GM12878 (cell line): ENCODE measurements around the gene ELF2. TPM values are rescaled to one million over a fixed set of nuclear protein-coding genes. Genes with fewer than 3 reads are reported as not detected.

Source experiments
- BMI1 ChIP-seq: fragments of 450-650 bp; IDR thresholded peaks from 2 replicates; pipeline ENCODE4 v1.6.1; 2016; ENCODE audit warnings: mild to moderate bottlenecking, moderate library complexity, borderline replicate concordance
- CHD1 ChIP-seq: IDR thresholded peaks from 2 replicates; pipeline ENCODE4 v1.6.1; 2012; ENCODE audit warnings: low read depth, low read length, improper control_type of control experiment
- CREB1 ChIP-seq: IDR thresholded peaks from 2 replicates; pipeline ENCODE4 v1.6.1; 2012; ENCODE audit warnings: low read depth, mild to moderate bottlenecking, inconsistent platforms
- FOXK2 ChIP-seq: fragments of 450-650 bp; IDR thresholded peaks from 2 replicates; pipeline ENCODE4 v1.6.1; 2017; ENCODE audit warnings: mild to moderate bottlenecking, moderate library complexity
- LARP7 ChIP-seq: fragments of 450-650 bp; IDR thresholded peaks from 2 replicates; pipeline ENCODE4 v1.6.1; 2017; ENCODE audit warnings: mild to moderate bottlenecking
- MTA2 ChIP-seq: fragments of 450-650 bp; IDR thresholded peaks from 2 replicates; pipeline ENCODE4 v1.6.1; 2016; ENCODE audit warnings: low read depth, mild to moderate bottlenecking, moderate library complexity
- MYB ChIP-seq: fragments of 150-350 bp; IDR thresholded peaks from 2 replicates; pipeline ENCODE4 v1.6.1; 2014; ENCODE audit warnings: mild to moderate bottlenecking, low read depth, low read length, borderline replicate concordance
- NFYB ChIP-seq: IDR thresholded peaks from 2 replicates; pipeline ENCODE4 v1.6.1; 2011; ENCODE audit warnings: low read depth, mild to moderate bottlenecking, low read length, improper control_type of control experiment, moderate library complexity; ENCODE audit not compliant: insufficient read depth
- NR2C2 ChIP-seq: IDR thresholded peaks from 2 replicates; pipeline ENCODE4 v1.6.1; 2011; ENCODE audit warnings: borderline replicate concordance, low read depth; ENCODE audit not compliant: control insufficient read depth, insufficient read length
- NRF1 ChIP-seq: conservative IDR thresholded peaks from 2 replicates; pipeline ENCODE4 v1.6.1; 2011; ENCODE audit warnings: mild to moderate bottlenecking, low read depth, low read length, improper control_type of control experiment
- PAX8 ChIP-seq: fragments of 450-650 bp; IDR thresholded peaks from 2 replicates; pipeline ENCODE4 v1.6.1; 2017; ENCODE audit warnings: mild to moderate bottlenecking, moderate library complexity
- POLR2AphosphoS2 ChIP-seq: IDR thresholded peaks from 2 replicates; pipeline ENCODE4 v1.6.1; 2011; ENCODE audit warnings: low read depth, mild to moderate bottlenecking, low read length, improper control_type of control experiment, moderate library complexity
- POU2F2 ChIP-seq: IDR thresholded peaks from 3 replicates; pipeline ENCODE4 v1.6.1; 2011; ENCODE audit warnings: low read depth, mild to moderate bottlenecking, low read length, borderline replicate concordance
- RCOR1 ChIP-seq: conservative IDR thresholded peaks from 2 replicates; pipeline ENCODE4 v1.6.1; 2012; ENCODE audit warnings: low read depth, low read length, improper control_type of control experiment
- SPI1 ChIP-seq: IDR thresholded peaks from 2 replicates; pipeline ENCODE4 v1.6.1; 2011; ENCODE audit warnings: low read depth, mild to moderate bottlenecking, low read length, moderate library complexity, borderline replicate concordance; ENCODE audit not compliant: insufficient read depth
- TAF1 ChIP-seq: IDR thresholded peaks from 2 replicates; pipeline ENCODE4 v1.6.1; 2011; ENCODE audit warnings: mild to moderate bottlenecking, low read depth, low read length, borderline replicate concordance
- TARDBP ChIP-seq: IDR thresholded peaks from 2 replicates; pipeline ENCODE4 v1.6.1; 2016; ENCODE audit warnings: borderline replicate concordance
- ZNF622 ChIP-seq: fragments of 450-650 bp; IDR thresholded peaks from 2 replicates; pipeline ENCODE4 v1.6.1; 2017; ENCODE audit warnings: mild to moderate bottlenecking, inconsistent platforms
- polyA plus RNA-seq, 11 experiments: library from polyadenylated mRNA; depleted of rRNA in 4 of 11; unstranded in 6 of 11; stranded (reverse) in 5 of 11; fragments of >200 nt; fragmentation: Nextera tagmentation in 4 of 11; fragmentation: Illumina TruSeq in 1 of 11; extraction: Ambion mirVana in 4 of 11; extraction: Trizol in 1 of 11; gene quantifications; 1 replicate in 1 of 11; 2 replicates in 10 of 11; pipeline versions ENCODE4 v1.2.1 to v1.2.3, GENCODE V29; 2011 to 2016; ENCODE audit warnings: inconsistent platforms in 2 of 11, missing spikeins in 2 of 11, low read depth in 1 of 11
- total RNA-seq, 4 experiments: library from RNA; depleted of rRNA in 3 of 4; stranded (reverse); fragments of >200 nt in 3 of 4; fragmentation: Illumina TruSeq in 1 of 4; extraction: Trizol in 1 of 4; gene quantifications; 2 replicates each; pipeline versions ENCODE4 v1.2.1 to v1.2.3, GENCODE V29; 2013 to 2021
- TF ChIP-seq, protein P1 (sequence below): fragments of 450-650 bp; IDR thresholded peaks from 2 replicates; pipeline ENCODE4 v1.6.1; 2016; ENCODE audit warnings: mild to moderate bottlenecking, moderate library complexity, borderline replicate concordance
- TF ChIP-seq, protein P2 (sequence below): IDR thresholded peaks from 2 replicates; pipeline ENCODE4 v1.6.1; 2011; ENCODE audit warnings: mild to moderate bottlenecking, low read depth, low read length, moderate library complexity; ENCODE audit not compliant: insufficient replicate concordance
- TF ChIP-seq, protein P3 (sequence below), 3 experiments: IDR thresholded peaks in 2 of 3; conservative IDR thresholded peaks in 1 of 3; 2 replicates each; pipeline ENCODE4 v1.5.1; 2011; ENCODE audit warnings: low read depth in 3 of 3, low read length in 3 of 3, mild to moderate bottlenecking in 3 of 3, control low read depth in 2 of 3, moderate library complexity in 2 of 3, inconsistent platforms in 1 of 3, mixed read lengths in 1 of 3; ENCODE audit not compliant: control insufficient read depth in 2 of 3, insufficient read depth in 1 of 3; ENCODE audit errors: extremely low read depth in 1 of 3
- TF ChIP-seq, protein P4 (sequence below): fragments of 450-650 bp; IDR thresholded peaks from 2 replicates; pipeline ENCODE4 v1.6.1; 2017; ENCODE audit warnings: borderline replicate concordance

The ELF2 gene
- total and polyA plus RNA-seq, 10 of the 15 experiments (the other 5 are each of a cell fraction or from before 2014, with no cell fraction given): 10.5 to 30.1 (median 20.5) TPM

DNA sequence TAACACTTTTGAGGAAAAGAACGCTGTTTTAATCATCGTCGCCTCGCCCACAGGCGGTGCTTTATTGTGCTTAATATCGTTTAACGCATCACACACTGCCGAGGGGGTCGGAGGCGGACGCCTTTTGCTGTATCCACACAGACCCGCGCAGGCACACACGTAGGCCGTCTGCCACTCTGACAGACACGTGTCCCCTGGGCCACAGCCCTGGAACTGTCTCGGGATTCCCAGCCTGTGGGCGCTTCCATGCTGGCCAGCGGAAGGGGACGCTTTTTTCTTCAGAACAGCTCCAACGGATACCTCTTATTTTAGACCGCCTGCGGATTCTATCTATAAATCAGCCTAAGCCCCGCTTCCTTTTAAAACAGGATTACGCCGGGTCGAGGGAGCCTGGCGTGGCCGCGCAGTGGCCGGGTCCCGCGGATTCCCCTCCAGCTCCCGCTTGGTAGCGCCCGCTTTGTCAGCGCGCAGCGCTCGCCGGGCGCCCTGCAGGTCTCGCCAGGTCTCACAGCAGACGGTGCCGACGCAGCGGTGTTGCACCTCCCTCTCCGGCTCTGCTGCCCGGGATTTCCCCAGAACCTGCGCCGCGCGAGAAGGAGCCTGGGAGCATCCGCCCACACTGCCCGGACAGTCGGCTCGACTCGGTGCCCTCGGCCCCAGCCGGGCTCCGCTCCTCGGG lies 161.6 kb downstream of the ELF2 start, which contains the start of gene NOCT (continued):
- TF ChIP-seq, protein P1, sequence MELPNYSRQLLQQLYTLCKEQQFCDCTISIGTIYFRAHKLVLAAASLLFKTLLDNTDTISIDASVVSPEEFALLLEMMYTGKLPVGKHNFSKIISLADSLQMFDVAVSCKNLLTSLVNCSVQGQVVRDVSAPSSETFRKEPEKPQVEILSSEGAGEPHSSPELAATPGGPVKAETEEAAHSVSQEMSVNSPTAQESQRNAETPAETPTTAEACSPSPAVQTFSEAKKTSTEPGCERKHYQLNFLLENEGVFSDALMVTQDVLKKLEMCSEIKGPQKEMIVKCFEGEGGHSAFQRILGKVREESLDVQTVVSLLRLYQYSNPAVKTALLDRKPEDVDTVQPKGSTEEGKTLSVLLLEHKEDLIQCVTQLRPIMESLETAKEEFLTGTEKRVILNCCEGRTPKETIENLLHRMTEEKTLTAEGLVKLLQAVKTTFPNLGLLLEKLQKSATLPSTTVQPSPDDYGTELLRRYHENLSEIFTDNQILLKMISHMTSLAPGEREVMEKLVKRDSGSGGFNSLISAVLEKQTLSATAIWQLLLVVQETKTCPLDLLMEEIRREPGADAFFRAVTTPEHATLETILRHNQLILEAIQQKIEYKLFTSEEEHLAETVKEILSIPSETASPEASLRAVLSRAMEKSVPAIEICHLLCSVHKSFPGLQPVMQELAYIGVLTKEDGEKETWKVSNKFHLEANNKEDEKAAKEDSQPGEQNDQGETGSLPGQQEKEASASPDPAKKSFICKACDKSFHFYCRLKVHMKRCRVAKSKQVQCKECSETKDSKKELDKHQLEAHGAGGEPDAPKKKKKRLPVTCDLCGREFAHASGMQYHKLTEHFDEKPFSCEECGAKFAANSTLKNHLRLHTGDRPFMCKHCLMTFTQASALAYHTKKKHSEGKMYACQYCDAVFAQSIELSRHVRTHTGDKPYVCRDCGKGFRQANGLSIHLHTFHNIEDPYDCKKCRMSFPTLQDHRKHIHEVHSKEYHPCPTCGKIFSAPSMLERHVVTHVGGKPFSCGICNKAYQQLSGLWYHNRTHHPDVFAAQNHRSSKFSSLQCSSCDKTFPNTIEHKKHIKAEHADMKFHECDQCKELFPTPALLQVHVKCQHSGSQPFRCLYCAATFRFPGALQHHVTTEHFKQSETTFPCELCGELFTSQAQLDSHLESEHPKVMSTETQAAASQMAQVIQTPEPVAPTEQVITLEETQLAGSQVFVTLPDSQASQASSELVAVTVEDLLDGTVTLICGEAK: no peak
- TF ChIP-seq, protein P2, sequence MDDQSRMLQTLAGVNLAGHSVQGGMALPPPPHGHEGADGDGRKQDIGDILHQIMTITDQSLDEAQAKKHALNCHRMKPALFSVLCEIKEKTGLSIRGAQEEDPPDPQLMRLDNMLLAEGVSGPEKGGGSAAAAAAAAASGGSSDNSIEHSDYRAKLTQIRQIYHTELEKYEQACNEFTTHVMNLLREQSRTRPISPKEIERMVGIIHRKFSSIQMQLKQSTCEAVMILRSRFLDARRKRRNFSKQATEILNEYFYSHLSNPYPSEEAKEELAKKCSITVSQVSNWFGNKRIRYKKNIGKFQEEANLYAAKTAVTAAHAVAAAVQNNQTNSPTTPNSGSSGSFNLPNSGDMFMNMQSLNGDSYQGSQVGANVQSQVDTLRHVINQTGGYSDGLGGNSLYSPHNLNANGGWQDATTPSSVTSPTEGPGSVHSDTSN: peak; percentile 73
- TF ChIP-seq MYB (0 out of 2 replicates have a peak, but pooled peaks have one; percentile 15), TARDBP (no peak), ZNF622 (no peak), POU2F2 (peak; percentile 89), BMI1 (no peak), MTA2 (peak; percentile 52), PAX8 (no peak), NR2C2 (no peak), SPI1 (no peak), NFYB (no peak), FOXK2 (peak; percentile 99), LARP7 (peak; percentile 27; the same call in 1 of the 2 replicates), CHD1 (peak; percentile 99), NRF1 (0 out of 2 replicates have a peak, but pooled peaks have one; percentile 4), POLR2AphosphoS2 (peak; percentile 62; the same call in 1 of the 2 replicates), RCOR1 (no peak), TAF1 (peak; percentile 99), CREB1 (peak; percentile 79)
- TF ChIP-seq, protein P3, sequence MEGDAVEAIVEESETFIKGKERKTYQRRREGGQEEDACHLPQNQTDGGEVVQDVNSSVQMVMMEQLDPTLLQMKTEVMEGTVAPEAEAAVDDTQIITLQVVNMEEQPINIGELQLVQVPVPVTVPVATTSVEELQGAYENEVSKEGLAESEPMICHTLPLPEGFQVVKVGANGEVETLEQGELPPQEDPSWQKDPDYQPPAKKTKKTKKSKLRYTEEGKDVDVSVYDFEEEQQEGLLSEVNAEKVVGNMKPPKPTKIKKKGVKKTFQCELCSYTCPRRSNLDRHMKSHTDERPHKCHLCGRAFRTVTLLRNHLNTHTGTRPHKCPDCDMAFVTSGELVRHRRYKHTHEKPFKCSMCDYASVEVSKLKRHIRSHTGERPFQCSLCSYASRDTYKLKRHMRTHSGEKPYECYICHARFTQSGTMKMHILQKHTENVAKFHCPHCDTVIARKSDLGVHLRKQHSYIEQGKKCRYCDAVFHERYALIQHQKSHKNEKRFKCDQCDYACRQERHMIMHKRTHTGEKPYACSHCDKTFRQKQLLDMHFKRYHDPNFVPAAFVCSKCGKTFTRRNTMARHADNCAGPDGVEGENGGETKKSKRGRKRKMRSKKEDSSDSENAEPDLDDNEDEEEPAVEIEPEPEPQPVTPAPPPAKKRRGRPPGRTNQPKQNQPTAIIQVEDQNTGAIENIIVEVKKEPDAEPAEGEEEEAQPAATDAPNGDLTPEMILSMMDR (IDR thresholded peaks at IDR 0.05 in 2 of 3, conservative IDR thresholded peaks at IDR 0.05 in 1 of 3; ENCODE audit: control insufficient read depth in 2 of 3, extremely low read depth in 1 of 3, insufficient read depth in 1 of 3, low read depth in 3 of 3, low read length in 3 of 3): 0 out of 6 replicates have a peak, but pooled peaks of 1 of the 3 experiments have one; percentile 4
- TF ChIP-seq, protein P4, sequence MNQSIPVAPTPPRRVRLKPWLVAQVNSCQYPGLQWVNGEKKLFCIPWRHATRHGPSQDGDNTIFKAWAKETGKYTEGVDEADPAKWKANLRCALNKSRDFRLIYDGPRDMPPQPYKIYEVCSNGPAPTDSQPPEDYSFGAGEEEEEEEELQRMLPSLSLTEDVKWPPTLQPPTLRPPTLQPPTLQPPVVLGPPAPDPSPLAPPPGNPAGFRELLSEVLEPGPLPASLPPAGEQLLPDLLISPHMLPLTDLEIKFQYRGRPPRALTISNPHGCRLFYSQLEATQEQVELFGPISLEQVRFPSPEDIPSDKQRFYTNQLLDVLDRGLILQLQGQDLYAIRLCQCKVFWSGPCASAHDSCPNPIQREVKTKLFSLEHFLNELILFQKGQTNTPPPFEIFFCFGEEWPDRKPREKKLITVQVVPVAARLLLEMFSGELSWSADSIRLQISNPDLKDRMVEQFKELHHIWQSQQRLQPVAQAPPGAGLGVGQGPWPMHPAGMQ: no peak
